GM18519 (cell line): ENCODE measurements around the gene GID4.

ENCODE experiments used
- ATAC-seq: cut with Tn5 transposase; IDR thresholded peaks from one replicate; pipeline ENCODE4 v1.9.1; 2021; ENCODE audit warnings: mild to moderate bottlenecking, moderate library complexity; ENCODE audit not compliant: unreplicated experiment, low FRiP score

Gene GID4

DNA sequence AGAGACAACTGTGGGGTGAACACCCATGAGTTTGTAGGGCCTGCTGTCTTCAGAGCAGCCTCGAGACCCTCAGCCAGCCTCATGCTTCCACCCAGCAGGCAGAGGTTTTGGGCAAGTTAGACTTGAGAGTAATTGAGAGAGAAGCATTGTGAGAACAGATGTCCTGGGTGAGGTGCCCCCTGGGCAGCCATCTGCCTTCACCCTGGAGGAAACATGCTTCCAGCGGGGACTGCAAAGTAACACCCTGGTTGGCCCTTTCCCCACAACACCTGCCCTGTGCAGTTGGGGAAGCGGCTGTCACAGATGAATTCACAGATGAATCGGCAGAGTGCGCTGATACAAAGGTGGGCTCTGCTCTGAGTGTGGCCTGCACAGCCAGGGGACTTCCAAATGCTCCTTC lies 23.6 kb upstream of the GID4 start:
- ATAC-seq: no peak

DNA sequence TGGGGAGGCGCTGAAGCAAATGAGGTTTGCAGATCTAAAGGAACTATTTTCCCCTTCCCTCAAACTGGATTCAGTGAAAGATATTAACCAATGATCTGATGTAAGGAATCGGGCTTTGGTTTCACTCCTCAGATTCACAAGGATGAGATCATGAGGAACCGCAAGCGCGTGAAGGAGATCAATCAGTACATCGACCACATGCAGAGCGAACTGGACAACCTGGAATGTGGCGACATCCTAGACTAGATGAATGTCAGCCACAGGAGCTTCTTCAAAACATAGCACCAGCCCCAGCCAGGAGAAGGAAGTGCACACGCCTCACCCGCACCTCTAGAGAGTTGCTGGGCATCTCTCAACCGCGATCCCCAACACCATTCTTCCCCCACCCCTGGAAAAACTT lies 22.8 kb upstream of the GID4 start:
- ATAC-seq: no peak

DNA sequence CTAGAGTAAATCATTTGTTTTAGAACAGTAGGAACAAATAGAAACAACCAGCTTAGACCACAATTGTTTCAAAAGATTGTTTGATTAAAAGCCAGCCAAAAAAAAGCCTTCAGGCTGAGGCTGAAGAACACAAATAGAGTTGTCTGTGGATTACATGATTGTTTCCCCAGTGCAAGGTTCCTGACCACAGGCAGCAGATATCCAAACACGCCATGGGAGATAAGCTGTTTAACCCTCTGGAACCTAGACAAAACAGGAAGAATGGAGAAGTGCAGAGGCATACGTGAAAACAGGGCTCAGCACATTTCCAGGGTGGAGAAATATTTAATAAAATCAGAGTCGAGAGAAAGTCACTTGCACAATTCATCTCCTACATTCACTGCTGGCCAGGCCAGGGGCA lies 21.2 kb upstream of the GID4 start:
- no peak for ATAC-seq

DNA sequence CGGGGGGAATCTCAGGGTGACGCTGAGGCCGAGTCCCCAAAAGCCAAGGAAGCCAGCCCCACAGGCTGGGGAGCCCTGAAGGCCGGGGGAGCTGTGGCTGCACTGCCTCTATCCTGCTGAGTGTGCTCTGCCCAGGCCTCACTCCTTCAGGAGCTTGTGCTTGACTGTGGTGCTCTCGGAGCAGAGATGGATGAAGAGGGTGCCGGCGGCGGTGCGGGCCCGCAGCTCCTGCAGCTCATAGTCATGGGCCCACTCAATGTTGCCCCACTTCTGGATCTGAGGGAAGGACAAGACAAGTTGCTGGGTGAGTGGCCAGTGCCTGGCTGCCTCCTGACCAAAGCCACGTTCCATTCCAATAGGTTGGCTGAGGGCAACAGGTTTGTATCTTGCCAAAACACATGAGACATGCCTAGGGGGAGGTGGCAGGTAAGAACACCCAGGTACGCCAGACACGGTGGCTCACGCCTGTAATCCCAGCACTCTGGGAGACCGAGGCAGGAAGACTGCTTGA lies 20.7 kb upstream of the GID4 start:
- no peak for ATAC-seq

DNA sequence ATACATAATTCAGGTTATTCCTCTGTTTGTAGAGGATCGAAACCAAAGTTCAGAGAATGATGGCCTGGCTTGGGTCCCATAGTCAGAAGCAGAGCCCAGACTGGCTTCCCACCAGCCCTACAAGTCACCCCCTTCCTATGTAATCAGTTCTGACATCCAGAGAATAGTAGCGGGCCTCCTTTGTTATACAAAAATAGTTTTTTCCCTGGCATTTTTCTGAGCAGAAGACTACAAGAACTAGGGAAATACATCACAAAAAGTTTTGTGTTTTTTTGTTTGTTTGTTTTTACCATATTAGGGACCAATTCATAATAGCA lies 19.4 kb upstream of the GID4 start:
- ATAC-seq: no peak

DNA sequence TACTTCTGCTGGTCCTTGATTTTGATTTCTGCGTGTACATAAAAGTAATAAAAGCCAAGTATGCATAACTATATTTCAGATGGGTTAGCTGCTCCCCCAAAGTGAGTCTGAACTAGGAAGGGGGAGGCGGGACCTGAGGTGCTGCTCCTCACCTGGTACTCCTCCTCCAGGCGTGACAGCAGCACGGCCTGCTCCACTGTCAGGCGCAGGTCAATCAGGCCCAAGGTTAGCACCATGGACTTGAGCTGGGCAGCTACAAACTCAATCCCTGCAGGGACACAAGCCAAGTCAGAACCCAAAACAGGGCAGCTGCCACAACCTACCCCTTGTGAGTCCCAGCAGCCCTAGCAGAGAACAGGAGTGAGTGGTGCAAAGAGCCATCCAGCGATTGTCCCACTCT lies 18.2 kb upstream of the GID4 start:
- ATAC-seq: no peak

DNA sequence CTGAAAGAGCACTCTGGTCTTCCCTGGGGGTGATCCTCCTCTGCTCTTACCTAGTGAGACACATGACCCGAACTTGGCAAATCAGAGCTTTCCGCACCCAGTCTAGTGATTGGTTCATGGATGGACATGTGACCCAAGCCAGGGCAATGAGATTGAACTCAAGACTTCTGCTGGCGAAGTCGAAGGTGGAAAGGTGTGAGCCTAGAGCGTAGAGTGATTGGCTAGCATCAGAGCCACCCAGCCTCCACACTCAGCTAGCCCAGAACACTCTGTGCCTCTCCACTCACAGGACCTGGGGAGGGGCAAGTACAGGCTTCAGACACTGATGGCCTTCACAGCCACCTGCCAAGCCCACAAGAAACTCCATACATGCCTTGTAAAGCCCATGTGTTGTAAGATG lies 17.8 kb upstream of the GID4 start:
- no peak for ATAC-seq

DNA sequence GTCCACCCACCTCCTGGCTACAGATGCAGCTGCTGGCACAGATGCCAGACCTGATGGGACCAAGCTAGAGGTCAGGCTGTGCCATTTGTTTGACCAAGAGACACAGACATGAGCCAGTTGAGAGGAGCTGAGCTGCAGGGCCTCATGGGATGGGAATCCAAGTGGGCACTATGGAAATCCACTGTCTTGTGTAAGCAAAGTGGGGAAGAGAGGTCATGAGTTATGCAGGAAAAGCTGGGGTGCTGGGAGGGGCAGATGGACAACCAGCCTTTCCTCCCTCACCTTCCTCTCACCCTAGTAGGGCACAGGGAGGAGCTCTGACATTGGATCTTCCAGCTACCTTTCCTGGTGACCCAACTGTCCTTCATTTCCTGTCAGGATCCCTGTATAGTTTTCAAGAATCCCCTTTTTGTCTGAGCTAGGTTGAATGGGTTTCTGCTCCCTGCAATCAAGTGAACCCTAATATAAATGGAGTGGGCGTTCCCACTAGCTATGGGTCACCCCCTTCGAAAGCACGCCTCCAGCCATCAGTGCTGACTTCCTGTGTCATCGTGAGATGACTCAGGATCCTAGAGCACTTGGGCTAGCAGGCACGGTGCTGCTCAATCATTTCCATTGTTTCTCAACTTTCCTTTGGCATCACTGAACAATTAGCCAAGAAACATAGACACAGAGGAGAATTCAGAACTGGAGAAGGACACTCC lies 13.8 kb upstream of the GID4 start:
- no peak for ATAC-seq

DNA sequence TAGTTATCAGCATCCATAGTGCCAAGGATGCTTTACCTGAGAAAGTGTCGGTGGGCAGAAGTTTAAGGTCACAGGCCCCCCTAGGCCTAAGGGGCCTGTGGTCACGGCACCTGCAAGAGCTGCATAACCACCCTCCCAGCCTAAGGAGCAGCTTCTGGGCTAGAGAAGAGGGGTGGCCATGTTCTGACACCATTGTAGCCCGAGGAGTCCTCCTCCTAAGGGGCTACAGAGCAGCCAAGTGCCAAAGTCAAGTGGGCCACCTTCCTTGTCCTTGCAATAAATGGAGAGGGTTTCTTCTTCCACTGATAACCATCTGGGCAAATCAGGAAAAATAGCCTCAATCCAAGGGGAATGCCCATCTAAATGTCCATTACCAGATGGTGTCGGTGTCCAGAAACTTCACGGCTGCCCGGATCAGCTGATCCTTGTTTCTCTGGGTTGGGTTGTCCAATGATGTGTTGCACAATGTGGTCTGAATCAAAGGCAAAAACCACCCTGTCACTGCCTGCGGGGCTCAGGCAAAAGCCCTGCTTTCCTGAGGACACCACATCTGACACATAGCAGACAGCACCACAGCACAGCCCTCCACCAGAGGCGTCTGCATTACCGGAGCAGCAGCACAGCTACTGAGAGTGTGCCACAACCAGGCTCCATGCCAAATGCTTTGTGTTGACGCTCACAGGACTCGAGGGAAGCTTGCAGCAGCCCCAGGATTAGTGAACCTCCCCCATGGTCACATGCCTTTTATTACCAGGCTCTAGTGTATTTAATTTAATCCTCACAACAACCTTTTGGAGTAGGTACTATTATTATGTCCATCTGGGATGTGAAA lies 13.0 kb upstream of the GID4 start:
- no peak for ATAC-seq

DNA sequence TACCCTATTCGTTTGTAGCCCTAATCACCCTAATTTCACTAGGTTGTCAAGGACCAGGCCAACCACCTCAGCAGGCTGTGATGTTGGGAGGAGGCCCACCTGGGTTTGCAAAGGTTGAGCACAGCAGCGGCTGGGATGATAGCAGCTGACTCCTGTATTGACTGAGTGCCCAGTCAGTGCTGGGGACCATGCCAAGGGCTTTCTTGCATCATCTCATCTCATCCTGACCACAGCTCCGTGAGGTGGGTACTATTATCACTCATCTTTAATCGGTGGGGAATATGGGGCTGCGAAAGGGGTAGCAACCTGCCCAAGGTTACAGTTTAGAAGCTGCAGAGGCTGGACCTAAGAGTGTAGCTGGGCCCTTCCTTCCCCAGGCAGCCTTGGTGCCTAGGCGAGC lies 11.9 kb upstream of the GID4 start:
- no peak for ATAC-seq

DNA sequence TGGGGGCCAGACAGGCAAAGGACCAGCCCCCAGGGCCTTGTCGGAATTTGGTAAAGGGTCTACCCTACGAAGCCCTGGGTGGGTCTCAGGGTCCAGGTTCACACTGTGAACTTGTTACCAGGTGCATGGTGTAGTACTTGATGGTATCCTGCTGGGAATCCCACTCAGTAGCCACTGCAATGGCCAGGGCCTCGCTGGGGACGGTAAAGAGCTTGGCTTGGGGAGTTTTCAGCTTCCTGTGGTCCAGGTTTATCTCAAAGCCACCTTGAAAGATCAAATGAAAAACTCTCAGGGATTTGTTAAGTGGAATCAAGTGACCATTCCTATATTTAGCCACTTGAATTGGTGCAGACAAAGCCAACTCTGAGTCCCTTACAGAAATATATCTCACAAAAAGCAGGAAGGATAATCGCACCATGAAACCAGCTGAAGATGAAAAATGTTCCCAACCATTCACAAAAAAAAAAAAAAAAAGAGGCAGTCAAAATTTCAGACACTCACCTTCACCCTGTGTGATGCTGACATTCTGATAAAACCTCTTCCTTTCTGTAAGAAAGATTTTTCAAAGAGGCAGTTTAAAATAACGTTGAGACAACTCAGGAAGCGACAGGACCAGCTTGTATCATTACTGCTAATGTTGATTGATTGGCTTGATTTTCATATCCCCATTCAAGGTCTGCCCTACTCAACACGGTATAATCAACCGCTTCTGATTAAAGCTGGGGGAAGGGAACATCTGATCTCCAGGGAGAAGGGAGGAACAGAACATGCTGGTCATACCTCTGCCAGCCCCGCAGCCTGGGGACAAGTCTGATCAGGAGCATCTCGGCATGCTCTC lies 10.9 kb upstream of the GID4 start:
- ATAC-seq: no peak

DNA sequence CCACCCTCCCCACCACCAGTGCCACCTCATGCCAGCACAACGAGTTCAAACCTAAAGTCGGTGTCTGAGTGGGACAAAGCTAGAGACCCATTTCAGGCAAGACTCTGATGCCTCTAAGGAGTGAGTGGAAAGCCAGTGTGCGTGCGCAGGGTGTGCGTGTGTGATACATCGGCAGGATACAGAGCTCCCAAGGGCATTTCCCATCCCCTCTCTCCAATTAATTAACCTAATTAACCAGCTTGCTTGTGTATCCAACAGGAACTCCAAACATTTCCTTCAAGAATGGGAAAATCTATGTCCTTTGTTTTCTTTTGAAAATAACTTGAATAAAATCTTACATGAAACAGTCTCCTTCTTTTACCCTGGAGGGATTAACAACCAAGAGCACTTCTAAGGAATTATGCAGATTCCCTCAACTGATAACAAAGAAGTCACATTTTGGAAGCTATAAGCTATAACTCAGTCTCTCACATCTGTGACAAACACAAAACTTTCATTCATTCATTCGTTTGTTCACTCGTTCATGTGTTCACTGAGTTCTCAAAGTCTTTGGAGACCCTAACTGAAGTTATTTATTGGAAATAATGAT lies 10.2 kb upstream of the GID4 start:
- ATAC-seq: no peak

DNA sequence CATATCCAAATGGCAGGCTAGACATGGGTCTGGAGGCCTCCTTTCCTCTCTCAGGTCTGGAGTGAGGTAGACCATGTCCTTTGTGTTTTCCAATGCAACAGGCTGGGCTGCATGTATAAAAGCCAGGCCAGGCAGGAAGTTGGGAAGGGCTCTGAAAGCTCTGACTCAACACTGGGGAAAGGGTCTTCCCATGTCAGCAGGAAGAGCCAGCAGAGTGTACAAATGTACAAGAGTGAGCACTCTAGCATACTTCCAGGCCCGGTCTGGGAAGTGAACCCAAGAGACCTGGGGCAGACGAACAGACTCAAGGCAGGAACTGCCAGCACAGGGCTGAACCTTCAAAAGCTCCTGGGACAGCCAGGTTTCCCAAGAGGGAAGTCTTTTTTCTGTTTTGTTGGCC lies 7.3 kb upstream of the GID4 start:
- ATAC-seq: no peak

DNA sequence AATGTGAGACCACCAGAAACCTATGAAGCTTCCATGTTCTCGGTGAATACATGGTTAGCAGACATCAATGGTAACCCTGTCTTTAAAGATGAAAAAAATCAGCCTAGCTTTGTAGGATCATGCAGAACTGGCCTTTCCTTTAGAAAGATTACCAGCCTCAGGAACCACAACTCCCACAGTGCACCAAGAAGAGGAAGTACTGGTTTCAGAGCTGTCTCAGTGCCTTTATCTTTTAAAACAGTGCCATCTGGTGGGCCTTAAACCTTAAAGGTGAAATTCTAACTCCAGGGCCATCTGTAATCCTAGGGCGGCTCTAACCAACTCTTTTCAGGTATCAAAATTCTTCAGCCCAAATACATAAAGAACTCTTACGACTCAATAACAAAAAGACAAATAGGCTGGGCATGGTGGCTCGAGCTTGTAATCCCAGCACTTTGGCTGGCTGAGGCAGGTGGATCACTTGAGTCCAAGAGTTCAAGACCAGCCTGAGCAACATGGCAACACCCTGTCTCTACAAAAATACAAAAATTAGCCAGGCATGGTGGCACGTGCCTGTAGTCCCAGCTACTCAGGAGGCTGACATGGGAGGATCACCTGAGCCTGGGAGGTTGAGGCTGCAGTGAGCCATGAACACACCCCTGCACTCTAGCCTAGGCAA lies 5.6 kb upstream of the GID4 start:
- no peak for ATAC-seq

DNA sequence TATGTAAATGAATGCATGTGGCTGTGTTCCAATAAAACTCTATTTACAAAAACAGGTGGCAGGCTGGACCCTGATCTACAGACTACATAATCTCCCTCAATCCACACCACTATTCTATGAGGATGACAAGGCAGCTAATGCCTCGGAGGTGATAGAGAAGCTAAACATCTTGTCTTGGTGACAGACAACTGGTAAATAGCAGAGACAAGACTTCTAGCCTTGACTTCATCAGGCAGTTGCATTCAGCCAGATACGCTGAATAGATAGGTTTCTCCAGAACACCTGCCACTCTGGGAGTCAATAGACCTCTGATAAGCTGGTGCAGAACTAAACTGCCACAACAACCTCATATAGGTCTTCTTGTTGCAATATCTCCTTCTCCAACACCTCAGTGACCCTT lies 3.5 kb upstream of the GID4 start:
- ATAC-seq: no peak

DNA sequence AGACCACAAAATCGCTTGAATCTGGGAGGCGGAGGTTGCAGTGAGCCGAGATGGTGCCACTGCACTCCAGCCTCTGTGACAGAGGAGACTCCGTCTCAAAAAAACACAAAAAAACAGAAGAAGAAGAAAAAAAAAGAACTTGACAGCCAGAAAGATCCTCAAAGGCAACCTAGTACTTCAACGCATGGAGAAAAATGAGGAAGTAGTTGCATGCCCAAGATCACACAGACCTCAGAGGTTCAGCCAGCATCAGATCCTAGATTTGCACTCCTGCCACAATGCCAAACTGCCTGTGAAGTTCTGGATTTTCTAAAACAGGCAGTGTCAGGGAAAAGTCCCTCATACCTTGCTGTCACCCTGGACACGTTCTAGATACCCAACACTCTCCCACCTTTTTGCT lies 1.7 kb upstream of the GID4 start:
- ATAC-seq: no peak

DNA sequence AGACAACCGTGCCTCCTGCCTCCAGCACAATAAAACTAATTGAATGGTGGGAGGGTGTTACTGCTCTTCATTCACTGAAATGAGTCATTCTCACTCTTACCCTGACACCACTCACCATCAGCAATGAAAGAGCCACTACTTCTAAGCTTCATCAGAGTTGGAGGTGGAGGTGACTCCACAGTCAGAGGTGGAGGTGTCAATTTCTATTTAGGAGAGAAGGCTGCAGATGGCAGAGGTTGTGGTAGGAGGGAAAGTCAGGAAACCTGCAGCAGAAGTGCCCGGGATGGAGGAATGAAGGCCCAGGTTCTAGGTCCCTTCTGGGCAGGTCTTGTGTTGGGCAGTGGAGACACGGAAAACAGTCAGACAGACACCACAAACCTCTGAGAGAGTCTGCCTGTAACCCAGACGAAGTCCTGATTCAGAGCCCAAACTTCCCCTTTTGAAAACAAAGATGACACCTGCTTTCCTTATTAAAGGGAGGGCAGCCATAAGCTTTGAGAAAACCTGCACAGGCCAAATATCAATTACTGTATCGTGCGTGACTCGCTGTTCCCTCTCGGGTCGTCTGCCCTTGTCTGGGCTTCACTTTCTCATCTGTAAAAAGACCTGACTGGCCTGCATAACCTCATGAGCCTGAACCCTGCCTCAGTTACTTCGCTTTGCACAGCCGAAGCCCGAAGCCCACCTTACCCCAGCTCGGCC lies 908 bp upstream of the GID4 start:
- ATAC-seq: no peak

DNA sequence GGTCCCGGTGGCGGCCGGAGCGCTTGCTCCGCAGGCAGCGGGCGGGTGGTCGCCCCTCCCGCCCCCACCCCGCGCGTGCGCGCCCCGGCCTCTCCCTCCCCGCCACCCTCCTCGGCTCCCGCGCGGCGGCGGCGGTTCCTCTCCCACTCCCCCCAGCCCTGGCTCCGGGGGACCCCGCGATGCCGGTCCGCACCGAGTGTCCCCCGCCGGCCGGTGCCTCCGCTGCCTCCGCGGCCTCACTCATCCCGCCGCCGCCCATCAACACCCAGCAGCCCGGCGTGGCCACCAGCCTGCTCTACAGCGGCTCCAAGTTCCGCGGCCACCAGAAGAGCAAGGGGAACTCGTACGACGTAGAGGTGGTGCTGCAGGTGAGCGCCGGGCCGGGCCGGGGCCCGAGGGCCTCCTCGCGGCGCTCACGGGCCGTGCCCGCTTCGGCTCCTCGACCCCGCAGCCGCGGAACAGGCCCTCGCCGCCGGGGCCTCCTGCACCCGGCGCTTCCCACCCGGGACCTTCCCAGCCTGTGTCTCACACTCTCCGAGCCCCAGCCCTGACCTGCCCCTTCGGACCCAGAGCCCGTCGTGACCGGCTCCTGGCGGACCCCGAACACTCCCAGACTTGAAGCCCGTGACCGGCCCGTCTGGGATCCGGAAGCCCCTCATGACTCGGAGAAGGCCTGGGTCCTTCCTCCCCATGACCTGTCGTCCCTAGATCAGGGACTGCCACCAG lies 490 bp downstream of the GID4 start:
- peak; percentile 4 for ATAC-seq

DNA sequence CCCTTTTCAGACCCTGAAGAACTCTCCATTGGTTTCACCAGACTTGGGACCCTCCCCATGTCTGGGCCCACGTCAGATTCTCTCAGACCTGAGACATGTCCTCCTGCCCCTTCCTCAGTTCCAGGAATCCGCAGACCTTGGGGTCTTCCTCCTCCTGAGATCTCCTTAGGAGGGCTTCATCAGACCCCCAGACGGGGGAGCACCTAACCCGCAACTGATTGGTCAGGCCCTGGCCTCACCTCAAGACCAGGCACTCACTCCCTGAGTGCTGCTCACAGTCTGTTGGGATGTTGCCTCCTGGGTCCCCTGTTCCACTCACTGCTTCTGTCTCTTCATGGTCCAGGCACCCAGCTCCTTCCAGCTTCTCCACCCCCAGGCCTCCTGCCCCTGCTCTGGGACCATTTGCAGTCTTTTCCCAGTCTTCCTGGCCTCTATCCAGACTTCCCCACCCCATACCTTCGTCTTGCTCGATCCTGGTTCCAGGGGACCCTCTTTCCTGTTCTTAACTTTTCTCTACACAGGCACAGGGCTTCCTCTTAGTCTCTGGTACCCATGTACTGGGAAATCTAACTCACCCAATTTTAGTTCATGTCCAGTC lies 1.2 kb downstream of the GID4 start:
- no peak for ATAC-seq
